Stimulated activated CD4-positive, alpha-beta T cell treated with anti-CD3 and anti-CD28 coated beads, Interleukin-15, amount 100 ng/mL, for 48 hours (primary cell): ENCODE measurements around the gene KCTD10.
"Not testable (repeated sequence)": the region's sequence is repeated elsewhere in the genome, so short reads cannot be mapped to it uniquely, and the experiment has no call there.

Experiments
- DNase-seq, 2 donors: peaks; one replicate each; pipeline ENCODE4 v3.0.0-alpha.2; 2020; ENCODE audit warnings: low read depth in 2 of 2

Gene KCTD10

DNA sequence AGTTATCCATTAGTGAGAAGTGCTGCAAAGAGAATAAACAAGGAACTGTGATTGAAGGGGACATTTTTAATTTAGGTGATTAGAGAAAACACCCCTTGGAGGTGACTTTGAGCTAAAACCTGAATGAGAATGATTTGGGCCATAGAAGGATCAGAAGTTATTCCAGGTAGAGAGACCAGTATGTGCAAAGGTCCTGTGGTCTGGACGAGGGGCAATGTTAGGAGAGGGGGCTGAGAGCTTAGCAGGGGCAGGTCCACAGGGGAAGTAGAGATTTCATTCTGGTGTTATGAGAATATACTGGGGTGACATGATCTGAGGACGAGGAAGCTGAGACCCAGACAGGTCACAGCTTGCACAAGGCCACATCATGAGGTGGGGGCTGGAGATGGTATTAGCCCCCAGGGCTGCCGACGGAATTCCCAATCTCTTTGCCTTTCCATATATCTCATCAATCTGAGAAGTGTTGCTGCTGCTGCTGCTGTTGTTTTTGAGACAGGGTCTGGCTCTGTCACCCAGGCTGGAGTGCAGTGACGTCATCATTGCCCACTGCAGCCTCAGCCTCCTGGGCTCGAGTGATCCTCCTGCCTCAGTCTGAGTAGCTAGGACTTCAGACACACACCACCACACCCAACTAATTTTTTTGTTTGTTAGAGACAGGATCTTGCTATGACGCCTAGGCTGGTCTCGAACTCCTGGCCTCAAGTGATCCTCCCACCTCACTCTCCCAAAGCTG, 55.6 kb downstream of the KCTD10 start:
- no peak for DNase-seq

DNA sequence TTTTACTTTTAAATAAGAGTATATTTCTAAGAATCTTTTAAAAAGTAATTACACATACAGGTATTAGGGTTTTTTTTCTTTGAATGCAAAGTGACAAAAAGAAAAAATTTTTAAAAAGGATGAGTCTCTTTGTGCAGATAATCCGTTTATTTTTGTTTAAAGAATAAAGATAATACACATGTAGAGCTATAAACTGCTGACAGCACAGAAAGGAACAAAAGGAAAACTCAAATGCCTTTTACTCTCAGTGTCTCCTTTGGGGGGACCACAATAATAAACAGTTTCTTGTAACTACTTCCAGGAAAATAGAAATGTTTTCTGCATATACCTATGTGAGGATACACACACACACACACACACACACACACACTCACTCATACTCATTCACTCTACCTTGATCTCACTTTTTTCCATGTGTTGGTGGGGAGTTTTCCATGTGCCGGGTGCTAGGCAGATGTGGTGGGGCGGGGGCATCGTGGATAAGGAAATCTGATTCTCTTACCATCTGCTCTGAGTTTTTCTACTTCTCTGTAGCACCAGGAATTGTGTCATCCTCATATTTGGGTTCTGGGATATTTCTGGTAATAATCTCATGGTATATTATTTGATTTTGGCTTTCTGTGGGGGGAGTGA, 58.1 kb downstream of the KCTD10 start:
- DNase-seq, result no peak

DNA sequence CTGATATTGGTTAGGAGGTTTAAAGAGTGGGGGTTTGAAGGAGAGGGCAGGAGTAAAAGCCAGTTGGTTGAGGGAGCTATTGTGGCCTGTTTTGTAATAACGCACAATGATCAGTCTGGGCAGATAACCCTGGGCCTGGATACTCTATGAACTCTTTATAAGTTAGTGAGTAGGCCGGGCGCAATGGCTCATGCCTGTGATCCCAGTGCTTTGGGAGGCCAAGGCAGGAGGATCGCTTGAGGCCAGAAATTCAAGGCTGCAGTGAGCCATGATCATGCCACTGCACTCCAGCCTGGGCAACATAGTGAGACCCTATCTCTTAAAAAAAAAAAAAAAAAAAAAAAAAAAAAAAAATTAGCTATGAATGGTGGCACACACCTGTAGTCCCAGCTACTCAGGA, 71.0 kb downstream of the KCTD10 start:
- not testable (repeated sequence) for DNase-seq

DNA sequence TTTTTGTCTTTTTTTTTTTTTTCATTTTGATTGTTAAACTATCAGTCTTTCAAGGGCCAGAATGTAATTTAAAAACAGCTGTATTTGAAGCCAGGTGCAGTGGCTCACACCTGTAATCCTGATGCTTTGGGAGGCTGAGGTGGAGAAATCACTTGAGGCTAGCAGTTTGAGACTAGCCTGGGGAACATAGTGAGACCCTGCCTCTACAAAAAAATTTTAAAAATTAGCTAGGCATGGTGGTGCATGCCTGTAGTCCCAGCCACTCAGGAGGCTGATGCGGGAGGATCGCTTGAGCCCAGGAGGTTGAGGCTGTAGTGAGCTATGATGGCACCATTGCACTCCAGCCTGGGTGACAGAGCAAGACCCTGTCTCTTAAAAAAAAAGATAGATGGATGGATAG, 72.3 kb downstream of the KCTD10 start:
- not testable (repeated sequence) for DNase-seq
